ENCODE data around the gene PCBP3. TPM values are rescaled to one million over a fixed set of nuclear protein-coding genes. Genes with fewer than 3 reads are reported as not detected.

The PCBP3 gene
- total and polyA plus RNA-seq, 2 of the 8 experiments (the other 6 are each of a cell fraction or from before 2014, with no cell fraction given), result 3.5 to 6.3 TPM

GRCh38 chr21:45963232-45963570 is 319.7 kb downstream of the PCBP3 start (continued):
- TF ChIP-seq CHD7 (IDR thresholded peaks at IDR 0.05; ENCODE audit: insufficient replicate concordance, low read length) (no peak), SAP30 (IDR thresholded peaks at IDR 0.05; ENCODE audit: insufficient read depth, insufficient replicate concordance, low read length) (no peak), USF2 (IDR thresholded peaks at IDR 0.05; ENCODE audit: low read length) (no peak)
